Dermis microvascular lymphatic vessel endothelial cell (primary cell): Measurements from ENCODE around the gene ELOVL3. TPM values are rescaled to one million over a fixed set of nuclear protein-coding genes. Genes with fewer than 3 reads are reported as not detected.
"Not testable (repeated sequence)": the region's sequence is repeated elsewhere in the genome, so short reads cannot be mapped to it uniquely, and the experiment has no call there.

ENCODE experiments used
- DNase-seq, 2 donors: peaks; one replicate each; pipeline versions ENCODE4 v3.0.0 to v3.0.0-alpha.2; 2010; ENCODE audit warnings: low read depth in 2 of 2
- total RNA-seq: library from RNA; depleted of rRNA; stranded (reverse); fragments of >200 nt; gene quantifications from 2 replicates; pipeline ENCODE4 v1.2.1, GENCODE V29; 2014

The ELOVL3 gene
- total RNA-seq, 1 donor from 2014 or later = not detected

DNA sequence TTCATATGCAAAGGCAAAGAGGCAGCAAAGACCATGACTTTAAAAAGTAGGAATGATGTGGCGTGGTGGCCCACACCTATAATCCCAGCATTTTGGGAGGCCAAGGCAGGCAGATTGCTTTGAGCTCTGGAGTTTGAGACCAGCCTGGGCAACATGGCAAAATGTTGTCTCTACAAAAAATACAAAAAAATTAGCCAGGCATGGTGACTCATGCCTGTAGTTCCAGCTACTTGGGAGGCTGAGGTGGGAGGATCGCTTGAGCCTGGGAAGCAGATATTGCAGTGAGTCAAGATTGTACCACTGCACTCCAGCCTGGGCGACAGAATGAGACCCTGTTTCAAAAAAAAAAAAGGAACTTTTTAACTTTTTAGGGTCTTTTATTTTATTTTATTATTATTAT is 26.4 kb downstream of the ELOVL3 start:
- not testable (repeated sequence) for DNase-seq

DNA sequence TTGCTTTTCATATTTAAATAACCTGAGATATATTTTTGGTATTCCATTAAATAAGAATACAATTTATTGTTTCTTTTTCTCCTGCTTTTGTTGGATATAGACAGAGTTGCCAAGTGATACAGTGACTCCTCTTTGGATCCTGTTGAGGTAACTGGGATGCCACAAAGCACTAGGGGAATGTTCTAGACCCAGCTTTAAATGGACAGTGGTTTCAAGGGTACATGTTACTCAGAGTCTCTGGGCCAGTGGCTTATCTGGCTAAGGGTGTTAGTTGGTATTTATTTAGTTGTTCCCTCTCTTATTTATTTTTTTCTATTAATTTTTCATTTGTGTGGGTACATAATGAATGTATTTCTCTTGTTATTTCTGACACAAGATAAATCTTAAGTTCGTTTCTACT is 28.3 kb downstream of the ELOVL3 start:
- DNase-seq = no peak

- DNase-seq = no peak
Measured at GRCh38 chr10:102255404-102255803, 29.3 kb downstream of the ELOVL3 start.

GRCh38 chr10:102261196-102261595 is 35.1 kb downstream of the ELOVL3 start:
- DNase-seq = no peak

- no peak for DNase-seq
Measured at GRCh38 chr10:102261842-102262241, 35.7 kb downstream of the ELOVL3 start.

DNA sequence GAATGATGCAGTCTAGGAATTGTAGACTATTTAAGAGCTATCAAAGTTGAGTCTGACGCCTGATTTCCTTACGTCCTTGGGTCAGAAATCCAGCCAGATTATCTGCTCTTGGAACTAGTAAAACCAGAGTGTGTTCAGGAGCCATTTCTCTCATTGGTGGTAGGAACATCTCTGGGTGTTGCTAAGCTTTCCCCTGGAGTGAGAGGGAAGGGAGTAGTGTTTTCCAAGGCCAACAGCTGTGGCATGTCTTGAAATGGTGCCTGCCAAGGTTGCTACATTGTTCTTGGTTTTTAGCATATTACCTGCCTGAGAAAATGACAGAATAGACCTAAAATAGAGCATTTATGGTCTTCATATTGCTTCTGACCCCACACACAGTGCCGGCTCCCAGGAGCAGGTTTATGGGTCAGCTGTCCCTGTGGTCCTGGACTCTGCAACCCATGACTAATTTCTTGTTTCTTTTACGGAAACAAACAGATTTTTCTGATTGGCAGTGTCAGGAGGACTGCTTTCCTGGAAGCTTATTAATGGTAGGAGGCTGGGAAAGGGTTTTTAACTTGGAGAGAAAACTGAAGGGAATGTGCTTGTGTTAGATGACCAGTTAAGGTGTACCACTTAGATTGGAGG is 36.8 kb downstream of the ELOVL3 start:
- DNase-seq = peak in 1 of 2 donors; percentile 39

GRCh38 chr10:102264371-102264770 is 38.3 kb downstream of the ELOVL3 start:
- DNase-seq = no peak

- no peak for DNase-seq
Measured at GRCh38 chr10:102266670-102267069, 40.6 kb downstream of the ELOVL3 start.

GRCh38 chr10:102267748-102268147 is 41.6 kb downstream of the ELOVL3 start:
- DNase-seq = no peak

DNA sequence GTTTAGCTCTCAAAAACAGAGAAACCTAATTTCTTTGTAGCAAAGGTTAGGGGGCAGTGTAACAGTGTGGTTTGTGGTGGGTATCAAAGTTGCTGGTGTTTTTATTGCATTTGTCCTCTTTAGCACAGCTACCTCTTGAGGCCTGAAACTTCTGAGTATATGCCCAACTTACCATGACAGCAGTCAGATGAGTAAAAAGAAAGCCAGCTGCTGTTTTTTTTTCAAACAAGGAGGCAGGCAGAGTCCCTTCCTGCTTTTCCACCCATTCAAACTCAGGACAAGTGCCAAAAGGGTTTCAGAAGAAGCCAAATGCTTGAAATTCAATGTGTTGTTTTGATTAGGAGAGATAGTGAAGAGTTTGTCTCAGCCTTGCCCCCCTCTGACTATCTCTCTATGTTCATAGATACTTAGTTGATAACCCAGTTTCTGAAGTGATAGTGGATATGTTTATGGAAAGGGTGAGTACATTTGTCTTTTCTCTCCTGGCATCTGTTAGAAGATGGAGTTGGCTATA is 42.3 kb downstream of the ELOVL3 start:
- DNase-seq = no peak

- no peak for DNase-seq
Measured at GRCh38 chr10:102269017-102269416, 42.9 kb downstream of the ELOVL3 start.

DNA sequence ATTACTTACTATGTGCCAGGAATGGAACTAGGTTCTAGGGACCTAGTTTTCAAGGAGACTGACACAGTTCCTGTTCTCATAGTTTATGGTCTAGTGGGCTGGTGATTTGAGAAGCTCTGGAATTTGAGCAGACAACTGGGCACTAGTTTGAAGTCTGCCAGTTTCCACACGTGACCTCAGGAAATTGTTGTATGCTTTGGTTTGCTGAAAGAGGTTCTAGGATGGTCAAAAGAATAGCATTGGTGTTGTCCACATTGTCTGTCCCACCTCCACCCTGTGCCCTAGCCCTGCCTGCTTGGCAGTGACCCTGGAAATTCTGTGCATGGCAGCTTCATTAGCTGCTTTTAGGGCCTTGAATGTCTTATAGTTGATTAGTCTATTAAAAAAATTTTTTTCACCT is 48.0 kb downstream of the ELOVL3 start:
- DNase-seq = peak in 1 of 2 donors; percentile 10

DNA sequence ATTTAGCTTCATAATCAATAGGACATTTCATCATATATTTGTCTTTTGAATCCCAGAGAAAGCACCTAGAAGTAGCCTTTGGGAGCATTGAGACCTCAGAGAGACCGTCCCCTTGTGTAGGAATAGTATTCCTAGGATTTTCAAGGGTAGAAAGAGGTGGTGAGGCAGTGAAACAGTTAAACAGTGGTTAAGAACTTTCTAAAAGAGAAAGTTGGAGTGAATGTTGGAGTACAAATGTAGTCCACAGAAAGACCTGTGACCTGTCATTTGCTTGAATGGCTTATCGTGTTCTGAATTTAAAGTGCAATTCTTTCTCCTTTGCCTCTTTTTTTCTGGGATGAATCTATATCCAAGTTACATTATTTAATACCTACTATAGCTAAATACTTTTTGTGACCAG is 49.2 kb downstream of the ELOVL3 start:
- no peak for DNase-seq

DNA sequence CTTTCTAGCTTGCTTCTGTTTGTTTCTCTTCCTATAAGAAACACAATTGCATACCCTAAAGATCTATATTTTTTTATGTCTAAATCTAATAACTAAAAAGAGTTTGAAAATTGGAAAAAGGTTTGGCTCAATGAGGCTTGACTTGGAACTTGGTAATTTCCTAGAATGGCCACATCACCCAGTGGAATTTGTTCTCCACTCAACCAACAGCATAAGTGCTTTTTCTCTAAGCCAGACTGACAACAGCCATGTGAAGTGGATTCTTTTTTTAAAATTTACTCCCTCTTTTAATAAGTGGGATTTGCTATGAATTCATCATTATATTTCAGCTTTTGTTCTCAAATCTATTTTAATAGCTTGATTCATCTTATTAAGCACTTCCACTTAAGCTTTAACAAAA is 53.0 kb downstream of the ELOVL3 start:
- no peak for DNase-seq

Other genes with a start within 250 kb of the ELOVL3 start
- 5.3 and 6.3 TPM in 2 replicates for gene ARMH3, start 170.1 kb upstream of the ELOVL3 start, total RNA-seq
- gene HPS6, start 160.9 kb upstream of the ELOVL3 start, total RNA-seq = 26.1 and 34.5 TPM in 2 replicates
- 32.0 and 53.0 TPM in 2 replicates for gene LDB1, start 105.9 kb upstream of the ELOVL3 start, total RNA-seq
- 6.5 and 9.1 TPM in 2 replicates for gene PPRC1, start 93.3 kb upstream of the ELOVL3 start, total RNA-seq
- gene NOLC1, start 73.9 kb upstream of the ELOVL3 start, total RNA-seq = 19.4 and 24.0 TPM in 2 replicates
- gene PITX3, start 15.2 kb downstream of the ELOVL3 start, total RNA-seq = not detected in 2 replicates
- gene GBF1, start 19.2 kb downstream of the ELOVL3 start, total RNA-seq = 11.2 and 16.7 TPM in 2 replicates
- 15.3 and 24.0 TPM in 2 replicates for gene NFKB2, start 169.4 kb downstream of the ELOVL3 start, total RNA-seq
- 0.26 and 0.63 TPM in 2 replicates for gene PSD, start 192.5 kb downstream of the ELOVL3 start, total RNA-seq
- gene FBXL15, start 194.5 kb downstream of the ELOVL3 start, total RNA-seq = 5.8 and 8.1 TPM in 2 replicates
- gene CUEDC2, start 206.3 kb downstream of the ELOVL3 start, total RNA-seq = 30.6 and 42.2 TPM in 2 replicates
- gene C10orf95, start 225.2 kb downstream of the ELOVL3 start, total RNA-seq = under 0.01 TPM in 1 of 2 replicates, not detected in the other